ENCODE data around the gene GRAMD1A.

GRAMD1A gene

DNA sequence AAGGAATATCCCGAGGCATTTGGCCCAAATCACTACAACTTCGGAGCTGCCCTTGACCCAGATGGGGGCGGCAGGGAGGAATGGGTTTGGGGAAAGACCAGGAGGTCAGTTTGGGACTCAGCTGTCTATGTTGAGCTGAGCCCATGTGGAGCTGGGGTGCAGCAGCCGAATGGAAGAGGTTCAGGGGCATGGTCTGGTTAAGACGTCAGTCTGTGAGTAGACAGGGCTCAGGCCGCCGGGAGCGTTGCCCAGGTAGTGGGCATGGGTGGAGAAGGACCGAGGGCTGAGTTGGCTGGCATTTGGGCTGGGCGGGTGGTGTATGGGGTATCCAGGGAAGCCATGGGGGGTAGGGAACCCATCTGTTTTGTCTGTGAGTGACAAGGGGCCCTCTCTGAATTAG, 20.9 kb downstream of the GRAMD1A start:
- ATAC-seq: no peak
- no peak for TF ChIP-seq ZFP30 (CRISPR knock-in tag; IDR thresholded peaks at IDR 0.05)
- TF ChIP-seq, protein P1, sequence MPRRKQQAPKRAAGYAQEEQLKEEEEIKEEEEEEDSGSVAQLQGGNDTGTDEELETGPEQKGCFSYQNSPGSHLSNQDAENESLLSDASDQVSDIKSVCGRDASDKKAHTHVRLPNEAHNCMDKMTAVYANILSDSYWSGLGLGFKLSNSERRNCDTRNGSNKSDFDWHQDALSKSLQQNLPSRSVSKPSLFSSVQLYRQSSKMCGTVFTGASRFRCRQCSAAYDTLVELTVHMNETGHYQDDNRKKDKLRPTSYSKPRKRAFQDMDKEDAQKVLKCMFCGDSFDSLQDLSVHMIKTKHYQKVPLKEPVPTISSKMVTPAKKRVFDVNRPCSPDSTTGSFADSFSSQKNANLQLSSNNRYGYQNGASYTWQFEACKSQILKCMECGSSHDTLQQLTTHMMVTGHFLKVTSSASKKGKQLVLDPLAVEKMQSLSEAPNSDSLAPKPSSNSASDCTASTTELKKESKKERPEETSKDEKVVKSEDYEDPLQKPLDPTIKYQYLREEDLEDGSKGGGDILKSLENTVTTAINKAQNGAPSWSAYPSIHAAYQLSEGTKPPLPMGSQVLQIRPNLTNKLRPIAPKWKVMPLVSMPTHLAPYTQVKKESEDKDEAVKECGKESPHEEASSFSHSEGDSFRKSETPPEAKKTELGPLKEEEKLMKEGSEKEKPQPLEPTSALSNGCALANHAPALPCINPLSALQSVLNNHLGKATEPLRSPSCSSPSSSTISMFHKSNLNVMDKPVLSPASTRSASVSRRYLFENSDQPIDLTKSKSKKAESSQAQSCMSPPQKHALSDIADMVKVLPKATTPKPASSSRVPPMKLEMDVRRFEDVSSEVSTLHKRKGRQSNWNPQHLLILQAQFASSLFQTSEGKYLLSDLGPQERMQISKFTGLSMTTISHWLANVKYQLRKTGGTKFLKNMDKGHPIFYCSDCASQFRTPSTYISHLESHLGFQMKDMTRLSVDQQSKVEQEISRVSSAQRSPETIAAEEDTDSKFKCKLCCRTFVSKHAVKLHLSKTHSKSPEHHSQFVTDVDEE (CRISPR knock-in tag; IDR thresholded peaks at IDR 0.05): no peak
- no peak for TF ChIP-seq ZNF565 (CRISPR knock-in tag; conservative IDR thresholded peaks at IDR 0.05; ENCODE audit: low read depth)
- TF ChIP-seq ZFP3 (CRISPR knock-in tag; IDR thresholded peaks at IDR 0.05): no peak
- no peak for TF ChIP-seq ARNTL (CRISPR knock-in tag; IDR thresholded peaks at IDR 0.05; ENCODE audit: borderline replicate concordance, low read depth)
- no peak for TF ChIP-seq TCF4 (CRISPR knock-in tag; IDR thresholded peaks at IDR 0.05; ENCODE audit: borderline replicate concordance)

DNA sequence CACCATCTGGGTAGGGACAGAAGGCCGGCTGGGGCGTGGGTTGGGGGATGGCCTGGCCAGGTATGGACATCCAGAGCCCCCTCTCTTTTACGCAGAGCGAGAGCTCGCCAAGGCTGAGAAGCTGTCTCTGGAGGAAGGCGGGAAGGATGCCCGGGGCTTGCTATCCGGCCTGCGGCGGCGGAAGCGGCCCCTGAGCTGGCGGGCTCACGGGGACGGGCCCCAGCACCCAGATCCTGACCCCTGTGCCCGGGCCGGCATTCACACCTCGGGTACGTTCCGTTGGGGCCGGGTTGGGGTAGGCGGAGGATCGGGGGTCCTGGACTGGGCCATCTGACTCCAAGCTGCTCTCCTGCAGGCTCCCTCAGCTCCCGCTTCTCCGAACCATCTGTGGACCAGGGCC, 21.5 kb downstream of the GRAMD1A start:
- no peak for ATAC-seq
- TF ChIP-seq RARB (CRISPR knock-in tag; IDR thresholded peaks at IDR 0.05) (no peak), OSR1 (CRISPR knock-in tag; IDR thresholded peaks at IDR 0.05) (no peak), ZNF8 (CRISPR knock-in tag; IDR thresholded peaks at IDR 0.05) (no peak), GLIS3 (CRISPR knock-in tag; IDR thresholded peaks at IDR 0.05) (no peak), SNAI2 (CRISPR knock-in tag; IDR thresholded peaks at IDR 0.05) (no peak), ARNTL (CRISPR knock-in tag; IDR thresholded peaks at IDR 0.05; ENCODE audit: borderline replicate concordance, low read depth) (no peak), ZC3H10 (CRISPR knock-in tag; IDR thresholded peaks at IDR 0.05) (no peak)
- TF ChIP-seq, protein P2, sequence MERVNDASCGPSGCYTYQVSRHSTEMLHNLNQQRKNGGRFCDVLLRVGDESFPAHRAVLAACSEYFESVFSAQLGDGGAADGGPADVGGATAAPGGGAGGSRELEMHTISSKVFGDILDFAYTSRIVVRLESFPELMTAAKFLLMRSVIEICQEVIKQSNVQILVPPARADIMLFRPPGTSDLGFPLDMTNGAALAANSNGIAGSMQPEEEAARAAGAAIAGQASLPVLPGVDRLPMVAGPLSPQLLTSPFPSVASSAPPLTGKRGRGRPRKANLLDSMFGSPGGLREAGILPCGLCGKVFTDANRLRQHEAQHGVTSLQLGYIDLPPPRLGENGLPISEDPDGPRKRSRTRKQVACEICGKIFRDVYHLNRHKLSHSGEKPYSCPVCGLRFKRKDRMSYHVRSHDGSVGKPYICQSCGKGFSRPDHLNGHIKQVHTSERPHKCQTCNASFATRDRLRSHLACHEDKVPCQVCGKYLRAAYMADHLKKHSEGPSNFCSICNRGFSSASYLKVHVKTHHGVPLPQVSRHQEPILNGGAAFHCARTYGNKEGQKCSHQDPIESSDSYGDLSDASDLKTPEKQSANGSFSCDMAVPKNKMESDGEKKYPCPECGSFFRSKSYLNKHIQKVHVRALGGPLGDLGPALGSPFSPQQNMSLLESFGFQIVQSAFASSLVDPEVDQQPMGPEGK (CRISPR knock-in tag; IDR thresholded peaks at IDR 0.05; ENCODE audit: borderline replicate concordance): no peak
- TF ChIP-seq, protein P3, sequence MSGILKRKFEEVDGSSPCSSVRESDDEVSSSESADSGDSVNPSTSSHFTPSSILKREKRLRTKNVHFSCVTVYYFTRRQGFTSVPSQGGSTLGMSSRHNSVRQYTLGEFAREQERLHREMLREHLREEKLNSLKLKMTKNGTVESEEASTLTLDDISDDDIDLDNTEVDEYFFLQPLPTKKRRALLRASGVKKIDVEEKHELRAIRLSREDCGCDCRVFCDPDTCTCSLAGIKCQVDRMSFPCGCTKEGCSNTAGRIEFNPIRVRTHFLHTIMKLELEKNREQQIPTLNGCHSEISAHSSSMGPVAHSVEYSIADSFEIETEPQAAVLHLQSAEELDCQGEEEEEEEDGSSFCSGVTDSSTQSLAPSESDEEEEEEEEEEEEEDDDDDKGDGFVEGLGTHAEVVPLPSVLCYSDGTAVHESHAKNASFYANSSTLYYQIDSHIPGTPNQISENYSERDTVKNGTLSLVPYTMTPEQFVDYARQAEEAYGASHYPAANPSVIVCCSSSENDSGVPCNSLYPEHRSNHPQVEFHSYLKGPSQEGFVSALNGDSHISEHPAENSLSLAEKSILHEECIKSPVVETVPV (CRISPR knock-in tag; IDR thresholded peaks at IDR 0.05): no peak

DNA sequence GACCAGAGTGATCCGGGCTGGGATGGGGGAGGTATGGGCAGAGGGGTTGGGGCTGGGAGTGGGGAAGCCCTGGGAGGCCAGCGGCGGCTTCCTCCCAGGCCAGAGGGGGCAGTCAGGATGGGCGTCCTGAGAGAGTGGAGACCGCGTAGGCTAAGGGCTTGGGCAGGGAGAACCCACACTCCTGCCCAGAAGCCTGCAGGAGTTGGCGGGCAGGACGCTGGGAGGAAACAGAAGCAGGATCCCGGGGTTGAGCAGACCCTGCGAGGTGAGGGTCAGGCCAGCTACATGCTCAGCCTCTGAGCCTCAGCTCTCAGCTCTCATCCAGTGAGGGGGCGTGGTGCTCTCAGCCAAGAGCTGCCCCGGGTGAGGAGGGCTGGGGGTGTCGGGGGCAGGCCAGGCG, 22.3 kb downstream of the GRAMD1A start:
- no peak for ATAC-seq
- TF ChIP-seq GLIS3 (CRISPR knock-in tag; IDR thresholded peaks at IDR 0.05): no peak
- TF ChIP-seq SNAI2 (CRISPR knock-in tag; IDR thresholded peaks at IDR 0.05): no peak
- no peak for TF ChIP-seq ZNF8 (CRISPR knock-in tag; IDR thresholded peaks at IDR 0.05)
- TF ChIP-seq CSDC2 (CRISPR knock-in tag; IDR thresholded peaks at IDR 0.05): no peak
- TF ChIP-seq, protein P1 (CRISPR knock-in tag; IDR thresholded peaks at IDR 0.05): no peak
- no peak for TF ChIP-seq TOX (CRISPR knock-in tag; IDR thresholded peaks at IDR 0.05; ENCODE audit: borderline replicate concordance)
- TF ChIP-seq, protein P2 (CRISPR knock-in tag; IDR thresholded peaks at IDR 0.05; ENCODE audit: borderline replicate concordance): no peak
- TF ChIP-seq, protein P4, sequence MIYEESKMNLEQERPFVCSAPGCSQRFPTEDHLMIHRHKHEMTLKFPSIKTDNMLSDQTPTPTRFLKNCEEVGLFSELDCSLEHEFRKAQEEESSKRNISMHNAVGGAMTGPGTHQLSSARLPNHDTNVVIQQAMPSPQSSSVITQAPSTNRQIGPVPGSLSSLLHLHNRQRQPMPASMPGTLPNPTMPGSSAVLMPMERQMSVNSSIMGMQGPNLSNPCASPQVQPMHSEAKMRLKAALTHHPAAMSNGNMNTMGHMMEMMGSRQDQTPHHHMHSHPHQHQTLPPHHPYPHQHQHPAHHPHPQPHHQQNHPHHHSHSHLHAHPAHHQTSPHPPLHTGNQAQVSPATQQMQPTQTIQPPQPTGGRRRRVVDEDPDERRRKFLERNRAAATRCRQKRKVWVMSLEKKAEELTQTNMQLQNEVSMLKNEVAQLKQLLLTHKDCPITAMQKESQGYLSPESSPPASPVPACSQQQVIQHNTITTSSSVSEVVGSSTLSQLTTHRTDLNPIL (CRISPR knock-in tag; IDR thresholded peaks at IDR 0.05; ENCODE audit: low read depth): no peak
- no peak for TF ChIP-seq ISL1 (CRISPR knock-in tag; IDR thresholded peaks at IDR 0.05)
- TF ChIP-seq BACH2 (CRISPR knock-in tag; IDR thresholded peaks at IDR 0.05; ENCODE audit: borderline replicate concordance): no peak
- TF ChIP-seq, protein P3 (CRISPR knock-in tag; IDR thresholded peaks at IDR 0.05): no peak
- no peak for TF ChIP-seq PPARA (CRISPR knock-in tag; IDR thresholded peaks at IDR 0.05; ENCODE audit: borderline replicate concordance)
- no peak for TF ChIP-seq ARNTL (CRISPR knock-in tag; IDR thresholded peaks at IDR 0.05; ENCODE audit: borderline replicate concordance, low read depth)
- no peak for TF ChIP-seq ZNF565 (CRISPR knock-in tag; conservative IDR thresholded peaks at IDR 0.05; ENCODE audit: low read depth)
- TF ChIP-seq TCF4 (CRISPR knock-in tag; IDR thresholded peaks at IDR 0.05; ENCODE audit: borderline replicate concordance): no peak
- TF ChIP-seq, protein P5, sequence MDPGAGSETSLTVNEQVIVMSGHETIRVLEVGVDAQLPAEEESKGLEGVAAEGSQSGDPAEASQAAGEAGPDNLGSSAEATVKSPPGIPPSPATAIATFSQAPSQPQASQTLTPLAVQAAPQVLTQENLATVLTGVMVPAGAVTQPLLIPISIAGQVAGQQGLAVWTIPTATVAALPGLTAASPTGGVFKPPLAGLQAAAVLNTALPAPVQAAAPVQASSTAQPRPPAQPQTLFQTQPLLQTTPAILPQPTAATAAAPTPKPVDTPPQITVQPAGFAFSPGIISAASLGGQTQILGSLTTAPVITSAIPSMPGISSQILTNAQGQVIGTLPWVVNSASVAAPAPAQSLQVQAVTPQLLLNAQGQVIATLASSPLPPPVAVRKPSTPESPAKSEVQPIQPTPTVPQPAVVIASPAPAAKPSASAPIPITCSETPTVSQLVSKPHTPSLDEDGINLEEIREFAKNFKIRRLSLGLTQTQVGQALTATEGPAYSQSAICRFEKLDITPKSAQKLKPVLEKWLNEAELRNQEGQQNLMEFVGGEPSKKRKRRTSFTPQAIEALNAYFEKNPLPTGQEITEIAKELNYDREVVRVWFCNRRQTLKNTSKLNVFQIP (CRISPR knock-in tag; IDR thresholded peaks at IDR 0.05; ENCODE audit: borderline replicate concordance, low read depth): no peak
- TF ChIP-seq ESRRG (CRISPR knock-in tag; IDR thresholded peaks at IDR 0.05): no peak
- no peak for TF ChIP-seq ZFP3 (CRISPR knock-in tag; IDR thresholded peaks at IDR 0.05)
